Measurements from ENCODE around the gene RAB11A.

Gene RAB11A

DNA sequence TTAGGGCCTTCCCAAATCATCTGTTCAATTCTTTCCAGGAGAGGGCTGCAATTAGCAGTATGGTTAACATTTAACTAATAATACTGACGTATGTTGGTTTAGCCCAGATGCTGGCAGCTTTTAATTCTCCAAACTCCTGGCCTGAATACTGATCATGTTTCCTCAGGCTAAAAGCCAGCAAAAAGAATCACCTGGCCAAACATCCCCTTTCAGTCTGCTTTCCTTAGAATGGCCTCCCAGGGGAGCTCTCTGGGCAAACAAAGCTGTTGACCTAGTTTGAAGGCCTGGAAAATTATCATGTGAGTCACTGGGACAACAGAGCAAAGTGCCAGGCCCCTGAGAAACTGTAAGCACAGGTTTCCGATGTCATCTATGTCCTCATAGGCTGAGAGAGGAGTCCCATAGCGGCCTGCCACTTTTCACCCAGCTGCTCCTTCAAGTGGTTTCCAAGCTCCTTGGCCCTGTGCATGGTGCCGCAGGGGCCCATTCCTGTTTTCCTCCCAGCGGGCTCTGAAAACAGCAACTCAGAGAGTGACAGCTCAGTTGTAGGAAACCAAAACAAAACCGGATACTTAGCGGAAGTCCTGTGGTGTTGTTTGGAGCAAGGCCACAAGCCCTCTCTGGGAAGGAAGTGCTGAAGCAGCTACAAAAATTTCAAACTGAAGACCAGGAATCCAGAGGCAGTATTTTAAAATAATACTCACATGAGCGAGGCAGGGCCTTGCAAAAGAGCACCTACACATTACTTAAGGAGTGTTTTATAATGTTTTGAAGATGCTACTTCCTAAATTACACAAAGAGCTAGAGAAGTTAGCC, 36.5 kb upstream of the RAB11A start:
- Histone ChIP-seq H3K36me3 (ENCODE audit: insufficient read depth, low read length) (no peaks in the 10 kb centered on the region), H3K9me3 (ENCODE audit: insufficient read depth, low read depth, low read length) (no peaks in the 10 kb centered on the region), H4K20me1 (ENCODE audit: insufficient read depth, low read length, poor library complexity, severe bottlenecking) (no peaks in the 10 kb centered on the region), H3F3A (ENCODE audit: low read depth) (no peaks in the 10 kb centered on the region), H3K9me2 (replicated peaks; ENCODE audit: low read depth, low read length) (no peaks in the 10 kb centered on the region), H3K79me2 (ENCODE audit: insufficient read depth, low read length) (no peaks in the 10 kb centered on the region), H2AFZ (ENCODE audit: low read length) (peak overlapping the region; percentile 17; the same call in 1 of the 2 replicates), H3K9ac (ENCODE audit: low read depth, low read length, poor library complexity, severe bottlenecking) (peak overlapping the region; percentile 52), H3K4me3 (ENCODE audit: low read length, poor library complexity, severe bottlenecking) (peak overlapping the region; percentile 44), H3K4me2 (ENCODE audit: low read depth, low read length, poor library complexity, severe bottlenecking) (peak overlapping the region; percentile 62), H3K4me1 (ENCODE audit: insufficient read depth, low read length, poor library complexity, severe bottlenecking) (peaks cover 35% of the 10 kb centered on the region), H3K27me3 (ENCODE audit: insufficient read depth, low read length, poor library complexity, severe bottlenecking) (no peaks in the 10 kb centered on the region)
- no peak for TF ChIP-seq EZH2phosphoT487 (IDR thresholded peaks at IDR 0.05; ENCODE audit: borderline replicate concordance)
- TF ChIP-seq, protein P1, sequence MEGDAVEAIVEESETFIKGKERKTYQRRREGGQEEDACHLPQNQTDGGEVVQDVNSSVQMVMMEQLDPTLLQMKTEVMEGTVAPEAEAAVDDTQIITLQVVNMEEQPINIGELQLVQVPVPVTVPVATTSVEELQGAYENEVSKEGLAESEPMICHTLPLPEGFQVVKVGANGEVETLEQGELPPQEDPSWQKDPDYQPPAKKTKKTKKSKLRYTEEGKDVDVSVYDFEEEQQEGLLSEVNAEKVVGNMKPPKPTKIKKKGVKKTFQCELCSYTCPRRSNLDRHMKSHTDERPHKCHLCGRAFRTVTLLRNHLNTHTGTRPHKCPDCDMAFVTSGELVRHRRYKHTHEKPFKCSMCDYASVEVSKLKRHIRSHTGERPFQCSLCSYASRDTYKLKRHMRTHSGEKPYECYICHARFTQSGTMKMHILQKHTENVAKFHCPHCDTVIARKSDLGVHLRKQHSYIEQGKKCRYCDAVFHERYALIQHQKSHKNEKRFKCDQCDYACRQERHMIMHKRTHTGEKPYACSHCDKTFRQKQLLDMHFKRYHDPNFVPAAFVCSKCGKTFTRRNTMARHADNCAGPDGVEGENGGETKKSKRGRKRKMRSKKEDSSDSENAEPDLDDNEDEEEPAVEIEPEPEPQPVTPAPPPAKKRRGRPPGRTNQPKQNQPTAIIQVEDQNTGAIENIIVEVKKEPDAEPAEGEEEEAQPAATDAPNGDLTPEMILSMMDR (conservative IDR thresholded peaks at IDR 0.05; ENCODE audit: low read length) = no peak

DNA sequence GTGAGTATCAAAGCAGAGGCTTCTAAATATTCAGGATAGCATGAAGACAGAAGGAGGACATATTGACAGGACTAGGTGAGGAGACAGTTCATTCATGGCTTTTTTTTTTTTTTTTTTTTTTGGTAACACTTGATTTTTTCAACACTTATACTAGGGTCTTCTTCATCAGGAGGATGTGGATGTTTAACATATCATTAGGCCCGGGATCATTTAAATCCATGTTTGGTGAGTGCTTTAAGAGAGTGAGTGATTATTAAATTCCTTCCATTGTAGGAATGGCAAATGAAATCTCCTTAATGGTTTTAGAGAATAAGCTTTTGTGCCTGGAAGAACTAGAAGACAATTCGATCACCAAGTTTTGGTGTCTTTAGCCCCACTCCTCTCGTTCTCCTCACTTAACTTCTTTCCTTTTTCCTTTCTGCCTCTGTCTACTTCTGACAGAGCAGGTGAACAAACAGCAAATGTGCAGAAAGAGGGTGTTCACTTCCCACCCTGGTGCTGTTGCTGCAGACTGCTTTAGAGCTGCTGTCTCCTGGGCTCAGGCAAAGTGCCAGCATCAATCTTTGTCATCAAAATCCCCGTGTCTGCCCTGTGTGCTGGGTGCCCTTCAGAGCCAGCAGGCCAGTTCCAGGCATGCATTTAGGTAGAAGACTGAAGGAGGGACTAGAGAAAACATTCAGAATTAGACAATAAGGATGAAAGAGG, 35.6 kb upstream of the RAB11A start:
- Histone ChIP-seq H3K9me2 (replicated peaks; ENCODE audit: low read depth, low read length) (no peaks in the 10 kb centered on the region), H3K4me1 (ENCODE audit: insufficient read depth, low read length, poor library complexity, severe bottlenecking) (peaks cover 29% of the 10 kb centered on the region), H3K9ac (ENCODE audit: low read depth, low read length, poor library complexity, severe bottlenecking) (peak overlapping the region; percentile 52), H3K4me3 (ENCODE audit: low read length, poor library complexity, severe bottlenecking) (peak overlapping the region; percentile 44), H3K79me2 (ENCODE audit: insufficient read depth, low read length) (no peaks in the 10 kb centered on the region), H4K20me1 (ENCODE audit: insufficient read depth, low read length, poor library complexity, severe bottlenecking) (no peaks in the 10 kb centered on the region), H3K36me3 (ENCODE audit: insufficient read depth, low read length) (no peaks in the 10 kb centered on the region), H3K9me3 (ENCODE audit: insufficient read depth, low read depth, low read length) (no peaks in the 10 kb centered on the region), H2AFZ (ENCODE audit: low read length) (peak overlapping the region; percentile 22), H3F3A (ENCODE audit: low read depth) (no peaks in the 10 kb centered on the region), H3K27me3 (ENCODE audit: insufficient read depth, low read length, poor library complexity, severe bottlenecking) (no peaks in the 10 kb centered on the region), H3K4me2 (ENCODE audit: low read depth, low read length, poor library complexity, severe bottlenecking) (peak overlapping the region; percentile 62)
- no peak for TF ChIP-seq EZH2phosphoT487 (IDR thresholded peaks at IDR 0.05; ENCODE audit: borderline replicate concordance)

DNA sequence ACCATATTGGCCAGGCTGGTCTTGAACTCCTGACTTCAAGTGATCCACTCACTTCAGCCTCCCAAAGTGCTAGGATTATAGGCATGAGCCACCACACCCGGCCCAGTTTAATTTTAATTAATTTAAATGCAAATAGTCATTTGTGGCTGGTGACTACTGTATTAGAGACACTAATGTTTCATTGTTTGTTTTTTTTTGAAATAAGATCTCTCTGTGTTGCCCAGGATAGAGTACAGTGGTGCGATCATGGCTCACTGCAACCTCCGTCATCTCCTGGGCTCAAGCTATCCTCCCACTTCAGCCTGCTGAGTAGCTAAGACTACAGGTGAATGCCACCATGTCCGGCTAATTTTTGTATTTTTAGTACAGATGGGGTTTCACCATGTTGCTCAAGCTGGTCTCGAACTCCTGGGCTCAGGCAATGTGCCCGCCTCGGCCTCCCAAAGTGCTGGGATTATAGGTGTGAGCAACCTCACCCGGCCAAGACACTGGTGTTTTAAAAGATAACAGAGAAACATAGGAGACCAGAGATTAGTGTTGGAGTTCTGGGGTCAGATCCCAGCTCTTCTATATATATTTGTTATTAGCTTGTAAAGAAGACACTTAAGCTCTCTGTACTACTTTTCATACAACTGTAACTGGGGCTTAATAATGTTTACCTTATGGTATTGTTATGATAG, 34.5 kb upstream of the RAB11A start:
- Histone ChIP-seq H3K27me3 (ENCODE audit: insufficient read depth, low read length, poor library complexity, severe bottlenecking) (no peaks in the 10 kb centered on the region), H3K79me2 (ENCODE audit: insufficient read depth, low read length) (no peaks in the 10 kb centered on the region), H3K9me2 (replicated peaks; ENCODE audit: low read depth, low read length) (no peaks in the 10 kb centered on the region), H3K4me2 (ENCODE audit: low read depth, low read length, poor library complexity, severe bottlenecking) (no peak overlapping the region), H3K4me1 (ENCODE audit: insufficient read depth, low read length, poor library complexity, severe bottlenecking) (peaks cover 25% of the 10 kb centered on the region), H2AFZ (ENCODE audit: low read length) (no peak overlapping the region), H3K9ac (ENCODE audit: low read depth, low read length, poor library complexity, severe bottlenecking) (no peak overlapping the region), H3F3A (ENCODE audit: low read depth) (no peaks in the 10 kb centered on the region), H4K20me1 (ENCODE audit: insufficient read depth, low read length, poor library complexity, severe bottlenecking) (no peaks in the 10 kb centered on the region), H3K9me3 (ENCODE audit: insufficient read depth, low read depth, low read length) (no peaks in the 10 kb centered on the region), H3K36me3 (ENCODE audit: insufficient read depth, low read length) (no peaks in the 10 kb centered on the region), H3K4me3 (ENCODE audit: low read length, poor library complexity, severe bottlenecking) (no peak overlapping the region)
- TF ChIP-seq EZH2phosphoT487 (IDR thresholded peaks at IDR 0.05; ENCODE audit: borderline replicate concordance) = no peak
- TF ChIP-seq, protein P1 (conservative IDR thresholded peaks at IDR 0.05; ENCODE audit: low read length) = no peak
